Spleen (tissue), 11 donors: Measurements from ENCODE around the gene SNX32. TPM values are rescaled to one million over a fixed set of nuclear protein-coding genes. Genes with fewer than 3 reads are reported as not detected.

Experiments
- DNase-seq: peaks from one replicate; pipeline ENCODE4 v3.0.0-alpha.2; 2020
- H3K27ac ChIP-seq, 8 donors: fragments of 200-600 bp; sonication (generic) in 7 of 8; 1 replicate in 4 of 8; 2 replicates in 4 of 8; pipeline versions ENCODE4 v1.5.0 to v1.8.0; 2016 to 2021; ENCODE audit warnings: inconsistent platforms in 4 of 8, mild to moderate bottlenecking in 4 of 8, moderate library complexity in 1 of 8
- H3K27me3 ChIP-seq, 7 donors: fragments of 200-600 bp; sonication (generic) in 6 of 7; replicated peaks in 1 of 7; 1 replicate in 4 of 7; 2 replicates in 3 of 7; pipeline versions ENCODE4 v1.5.0 to v1.8.0; 2016 to 2021; ENCODE audit warnings: inconsistent platforms in 3 of 7, mild to moderate bottlenecking in 1 of 7
- H3K36me3 ChIP-seq, 6 donors: fragments of 200-600 bp; sonication (generic) in 5 of 6; 1 replicate in 4 of 6; 2 replicates in 2 of 6; pipeline versions ENCODE4 v1.5.0 to v1.8.0; 2016 to 2021; ENCODE audit warnings: inconsistent platforms in 2 of 6
- H3K4me1 ChIP-seq, 6 donors: fragments of 200-600 bp; sonication (generic) in 5 of 6; 1 replicate in 3 of 6; 2 replicates in 3 of 6; pipeline versions ENCODE4 v1.5.0 to v1.8.0; 2016 to 2021; ENCODE audit warnings: inconsistent platforms in 3 of 6
- H3K4me3 ChIP-seq, 8 donors: fragments of 200-600 bp; sonication (generic) in 7 of 8; 1 replicate in 4 of 8; 2 replicates in 4 of 8; pipeline versions ENCODE4 v1.5.0 to v1.8.0; 2016 to 2021; ENCODE audit warnings: inconsistent platforms in 4 of 8, mild to moderate bottlenecking in 4 of 8, moderate library complexity in 2 of 8
- H3K9me3 ChIP-seq, 8 donors: fragments of 200-600 bp; sonication (generic) in 7 of 8; 1 replicate in 4 of 8; 2 replicates in 4 of 8; pipeline versions ENCODE4 v1.5.0 to v1.8.0; 2016 to 2021; ENCODE audit warnings: inconsistent platforms in 4 of 8
- CTCF ChIP-seq, 11 experiments: fragments of 200-600 bp in 7 of 11; fragments of 450-650 bp in 4 of 11; sonication (generic) in 4 of 11; IDR thresholded peaks in 8 of 11; conservative IDR thresholded peaks in 3 of 11; 1 replicate in 7 of 11; 2 replicates in 4 of 11; pipeline versions ENCODE4 v1.4.0 to v1.8.0; 2016 to 2021; ENCODE audit warnings: antibody characterized with exemption in 11 of 11, inconsistent platforms in 4 of 11, mild to moderate bottlenecking in 1 of 11
- POLR2A ChIP-seq, 3 donors: fragments of 450-650 bp; IDR thresholded peaks; one replicate each; pipeline ENCODE4 v1.5.1; 2017; ENCODE audit warnings: antibody characterized with exemption in 3 of 3, mild to moderate bottlenecking in 1 of 3
- POLR2AphosphoS5 ChIP-seq, 3 donors: sonication (generic); formaldehyde crosslinking; IDR thresholded peaks; one replicate each; pipeline ENCODE4 v1.5.1; 2017; ENCODE audit warnings: antibody characterized with exemption in 3 of 3
- WGBS, 5 donors: extraction: QIAGEN DNeasy Blood & Tissue Kit in 3 of 5; methylation state at CpG; one replicate each; pipeline versions ENCODE4 v1.1.5 to v1.1.7; 2013 to 2018; 5-methylcytosine and 5-hydroxymethylcytosine counted together
- intact Hi-C: fragments of 100-400 bp; cut with DNase I; formaldehyde crosslinking; loops from one replicate; pipeline ENCODE4 v1.15.0; 2023; ENCODE audit warnings: low total_unique reads
- polyA plus RNA-seq, 3 donors: library from polyadenylated mRNA; stranded (reverse); fragments of 200-250 nt; gene quantifications; one replicate each; pipeline ENCODE4 v1.2.1, GENCODE V29; 2013
- total RNA-seq, 7 donors: library from RNA; depleted of rRNA in 3 of 7; stranded (reverse); fragments of >200 nt in 3 of 7; fragmentation: NEBNext Ultra II Directional in 4 of 7; extraction: Animal tissue kit (Norgen Biotek cat#: 25700) in 4 of 7; gene quantifications; one replicate each; pipeline versions ENCODE4 v1.1.0 to v1.2.1, GENCODE V29; 2016 to 2021
- donor health status: healthy with polysubstance abuse.
- donor health status: DM: no; HTN: no; CAD: no; lungs with moderate emphysema.
- donor health status: DM: no; HTN: no; CAD: no.
- donor health status: Bipolar disorder and iron deficiency.
- donor health status: healthy.
- donor health status: DM: no; HTN: no; CAD: no.
- donor health status: DM: yes; HTN: yes; CAD: no.

The SNX32 gene
- total and polyA plus RNA-seq, 10 donors, result 0.22 to 1.5 (median 0.83) TPM; not detected in 2

DNA sequence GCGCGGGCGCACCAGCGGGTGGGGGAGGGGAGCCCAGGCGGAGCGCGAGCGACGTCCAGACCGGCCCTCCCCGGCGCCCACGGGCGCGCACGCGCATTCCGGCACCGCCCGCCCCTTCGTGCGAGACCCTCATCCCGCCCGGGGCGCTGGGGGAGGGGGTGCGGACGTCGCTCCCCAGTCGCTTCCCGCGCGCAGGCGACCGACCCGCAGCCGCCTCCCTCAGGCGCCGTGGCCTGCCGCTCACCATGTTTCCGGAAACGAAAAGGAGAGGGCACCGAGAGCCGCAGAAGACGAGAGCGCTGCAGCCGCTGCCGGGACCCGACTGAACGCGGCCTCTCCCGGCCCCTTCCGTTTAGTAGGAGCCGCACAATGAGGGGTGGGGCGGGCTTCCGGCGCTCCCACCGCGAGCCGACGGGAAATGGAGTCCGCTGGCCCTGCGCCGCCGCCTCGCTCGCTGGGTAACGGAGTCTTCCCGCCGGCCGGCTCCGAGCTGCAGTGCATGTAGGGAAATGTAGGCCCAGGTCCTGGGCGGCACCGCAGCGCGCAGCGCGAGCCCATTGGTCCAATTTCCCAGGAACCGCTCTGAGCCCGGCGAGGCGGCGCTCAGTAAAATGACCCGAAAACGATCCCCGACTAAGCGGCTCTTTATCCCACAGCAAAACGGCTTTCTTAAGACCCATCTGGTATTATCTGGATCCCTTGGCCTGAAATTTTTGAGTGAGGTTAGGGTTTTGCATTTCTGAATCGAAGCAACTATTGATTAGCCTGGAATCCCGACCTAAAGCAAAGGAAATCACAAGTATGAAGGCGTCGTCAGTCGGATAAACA, 24.3 kb downstream of the SNX32 start, which contains the start of gene CFL1:
Gene CFL1, minus strand, starts transcription at position 328 of the 828 bp plus-strand sequence. Its CDS starts 81 bp downstream, at position 247.
- Histone ChIP-seq H3K27me3 (no peaks in the 10 kb centered on the region), H3K4me3 (peak within 1 kb of the TSS; percentile 76 to 100 (median 99)), H3K4me1 (peaks cover 40 to 83% (median 72%) of the 10 kb centered on the region in 6 donors), H3K36me3 (peaks cover 7 to 52% (median 46%) of the 10 kb centered on the region in 6 donors), H3K27ac (peak within 1 kb of the TSS; percentile 93 to 99 (median 97)), H3K9me3 (no peaks in the 10 kb centered on the region)
- WGBS, 5 donors, result 0 to 1% (median 0%) methylated on average over 33 to 92 of the region's 92 CpGs
- DNase-seq, result peak; percentile 99
- intact Hi-C loops, result no loop called here
- TF ChIP-seq CTCF (IDR thresholded peaks at IDR 0.05 in 8 of 11, conservative IDR thresholded peaks at IDR 0.05 in 3 of 11) (peak in 3 of 11 experiments; percentile 29 to 55 (median 40)), POLR2A (IDR thresholded peaks at IDR 0.05) (peak; percentile 96 to 99 (median 98)), POLR2AphosphoS5 (IDR thresholded peaks at IDR 0.05) (peak; percentile 99 to 100 (median 100))

GRCh38 chr11:65858681-65859087, 24.9 kb downstream of the SNX32 start:
- H3K4me1 ChIP-seq, result peaks cover 40 to 82% (median 72%) of the 10 kb centered on the region in 6 donors
- no peak for DNase-seq
- WGBS, 5 donors, result 0 to 1% (median 1%) methylated on average over 10 of the region's 10 CpGs
- peak overlapping the region; percentile 76 to 100 (median 99) for H3K4me3 ChIP-seq
- H3K27me3 ChIP-seq, result no peaks in the 10 kb centered on the region
- H3K36me3 ChIP-seq, result peaks cover 8 to 52% (median 46%) of the 10 kb centered on the region in 6 donors
- H3K9me3 ChIP-seq, result no peaks in the 10 kb centered on the region
- intact Hi-C loops, result no loop called here
- peak overlapping the region; percentile 93 to 99 (median 97) for H3K27ac ChIP-seq
- TF ChIP-seq POLR2A (IDR thresholded peaks at IDR 0.05), result no peak
- no peak for TF ChIP-seq POLR2AphosphoS5 (IDR thresholded peaks at IDR 0.05)
- TF ChIP-seq CTCF (IDR thresholded peaks at IDR 0.05 in 8 of 11, conservative IDR thresholded peaks at IDR 0.05 in 3 of 11), result no peak

DNA sequence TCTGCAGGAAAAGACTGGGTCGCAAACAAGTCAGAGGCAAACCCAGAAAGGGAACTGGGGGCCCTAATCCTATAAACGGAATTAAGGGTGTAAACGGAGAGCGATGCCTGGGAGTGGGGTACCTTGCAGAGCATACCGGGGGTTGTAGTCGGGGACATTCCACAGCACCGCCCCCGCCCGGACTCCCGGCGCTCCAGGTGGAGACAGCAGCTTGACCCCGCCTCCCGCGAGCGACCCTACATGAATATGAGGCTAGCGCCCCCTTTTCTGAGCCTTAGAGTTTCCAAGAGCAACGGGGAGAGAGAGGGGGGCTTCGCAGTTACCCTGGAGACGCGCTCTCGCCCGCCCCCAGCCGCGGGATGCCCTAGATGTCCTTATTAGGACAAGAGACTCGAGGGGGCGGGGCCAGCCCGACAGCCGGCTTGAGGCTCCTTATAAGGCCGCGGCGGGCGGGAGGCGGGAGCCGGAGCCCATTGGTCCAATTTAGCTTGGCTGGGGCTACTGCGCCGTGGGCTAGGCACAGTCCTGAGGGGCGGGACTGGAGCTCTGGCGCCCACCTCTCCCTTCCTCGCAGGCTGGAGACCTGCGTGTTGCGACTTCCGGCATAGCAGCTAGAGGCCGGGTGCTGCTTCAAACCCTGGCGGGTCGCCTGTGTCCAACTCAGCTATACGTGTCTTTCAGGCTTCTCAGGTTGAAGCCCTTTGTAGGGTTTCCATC, 25.5 kb downstream of the SNX32 start:
- DNase-seq, result peak; percentile 100
- Histone ChIP-seq H3K9me3 (no peaks in the 10 kb centered on the region), H3K27me3 (no peaks in the 10 kb centered on the region), H3K4me1 (peaks cover 38 to 82% (median 70%) of the 10 kb centered on the region in 6 donors), H3K36me3 (peaks cover 8 to 52% (median 46%) of the 10 kb centered on the region in 6 donors), H3K27ac (peak overlapping the region; percentile 93 to 99 (median 97)), H3K4me3 (peak overlapping the region; percentile 86 to 100 (median 99))
- TF ChIP-seq CTCF (IDR thresholded peaks at IDR 0.05 in 8 of 11, conservative IDR thresholded peaks at IDR 0.05 in 3 of 11), result peak in 4 of 11 experiments; percentile 8 to 41 (median 30)
- TF ChIP-seq POLR2AphosphoS5 (IDR thresholded peaks at IDR 0.05), result peak; percentile 96 to 98 (median 98)
- TF ChIP-seq POLR2A (IDR thresholded peaks at IDR 0.05), result peak in 2 of 3 donors; percentile 48 to 91
- intact Hi-C loops, result no loop called here
- WGBS, 5 donors, result 0 to 1% (median 0%) methylated on average over 14 to 46 of the region's 46 CpGs
